Glomerular endothelial cell (primary cell): ENCODE results near the gene LOXHD1. TPM values are rescaled to one million over a fixed set of nuclear protein-coding genes. Genes with fewer than 3 reads are reported as not detected.

Source experiments
- DNase-seq: peaks from one replicate; pipeline ENCODE4 v3.0.0-alpha.2; 2011; ENCODE audit warnings: low read depth, low spot score; ENCODE audit errors: extremely low read depth
- total RNA-seq: library from RNA; depleted of rRNA; stranded (reverse); fragments of >200 nt; gene quantifications from 2 replicates; pipeline ENCODE4 v1.2.3, GENCODE V29; 2015

The LOXHD1 gene
- total RNA-seq, 1 donor from 2014 or later = not detected

- no peak for DNase-seq
Measured at GRCh38 chr18:46459789-46460455, 197.1 kb downstream of the LOXHD1 start.

DNA sequence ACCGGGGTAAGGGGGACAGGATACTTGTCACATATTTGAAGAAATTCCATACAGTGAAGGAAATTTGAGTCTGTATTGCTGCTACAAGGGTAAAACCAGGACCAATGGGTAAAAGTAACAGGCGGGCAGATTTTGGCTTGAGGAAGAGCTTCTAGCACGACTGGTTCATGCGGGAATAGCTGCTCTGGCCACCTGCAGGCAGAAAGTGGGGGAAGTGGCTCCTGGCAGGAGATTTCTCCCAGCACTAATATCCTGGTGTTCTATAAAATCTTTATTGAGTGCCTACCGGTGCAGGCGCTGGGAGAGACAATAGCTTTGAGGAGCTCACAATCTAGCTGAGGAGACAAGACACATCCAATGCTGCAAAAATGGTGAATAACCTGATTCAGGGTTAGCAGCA is 198.5 kb downstream of the LOXHD1 start:
- DNase-seq = no peak

- DNase-seq = no peak
Measured at GRCh38 chr18:46456691-46457090, 200.3 kb downstream of the LOXHD1 start.

GRCh38 chr18:46452820-46453219 is 204.2 kb downstream of the LOXHD1 start:
- no peak for DNase-seq

- no peak for DNase-seq
Measured at GRCh38 chr18:46449499-46449898, 207.5 kb downstream of the LOXHD1 start.

DNA sequence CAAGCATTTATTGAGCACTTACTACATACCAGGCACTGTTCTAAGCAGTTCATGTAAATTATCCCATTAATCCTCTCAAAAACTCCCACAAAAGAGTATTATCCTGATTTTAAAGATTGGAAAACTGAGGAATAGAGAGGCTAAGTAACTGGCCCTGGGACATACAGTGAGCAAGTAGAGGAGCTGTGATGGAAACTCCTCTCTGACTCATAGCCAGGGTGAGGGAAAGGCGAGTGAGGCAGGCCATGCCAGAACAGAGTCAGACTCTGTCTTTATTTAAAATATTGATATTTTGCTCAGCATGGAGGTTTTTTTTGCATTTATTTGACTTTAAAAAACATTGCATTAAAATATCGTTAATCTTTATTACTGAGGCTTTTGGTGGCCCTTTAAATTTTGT is 208.0 kb downstream of the LOXHD1 start:
- DNase-seq = no peak

DNA sequence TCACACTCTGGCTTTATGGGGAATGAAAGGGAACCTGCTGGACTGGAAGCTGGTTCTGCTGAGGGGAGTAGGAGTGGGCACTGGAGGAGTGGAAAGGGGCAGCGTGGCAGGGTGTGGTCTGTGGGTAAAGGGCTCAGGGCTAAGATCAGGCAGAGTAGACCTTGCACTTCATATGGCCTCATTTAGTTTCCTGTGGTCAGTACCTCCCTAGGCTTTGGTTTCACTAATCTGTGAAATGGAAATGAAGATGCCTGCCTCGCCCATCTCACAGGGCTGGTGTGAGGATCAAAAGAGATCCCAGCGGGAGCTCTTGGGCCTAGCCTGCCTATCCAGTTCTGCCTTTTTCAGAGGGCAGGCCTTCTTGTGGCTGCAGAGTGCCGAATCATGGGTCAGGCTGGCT is 208.7 kb downstream of the LOXHD1 start:
- DNase-seq = no peak

DNA sequence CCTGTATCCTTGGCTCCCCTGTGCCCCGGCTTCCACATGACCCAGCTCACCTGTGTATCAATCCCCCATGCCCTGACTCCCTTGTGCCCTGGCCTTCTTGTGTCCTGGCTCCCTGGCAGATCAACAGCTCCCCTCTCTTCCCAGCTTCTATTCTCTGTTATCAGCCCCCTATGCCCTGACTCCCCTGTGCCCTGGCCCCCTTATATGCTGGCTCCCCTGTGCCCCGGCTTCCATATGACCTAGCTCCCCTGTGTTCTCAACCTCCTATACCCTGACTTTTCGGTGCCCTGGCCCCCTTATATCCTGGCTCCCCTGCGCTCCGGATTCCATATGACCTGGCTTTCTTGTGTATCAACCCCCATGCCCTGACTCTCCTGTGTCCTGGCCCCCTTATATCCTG is 209.2 kb downstream of the LOXHD1 start:
- no peak for DNase-seq

GRCh38 chr18:46447323-46447722 is 209.7 kb downstream of the LOXHD1 start:
- DNase-seq = no peak

- DNase-seq = no peak
Measured at GRCh38 chr18:46445522-46446313, 211.3 kb downstream of the LOXHD1 start.

DNA sequence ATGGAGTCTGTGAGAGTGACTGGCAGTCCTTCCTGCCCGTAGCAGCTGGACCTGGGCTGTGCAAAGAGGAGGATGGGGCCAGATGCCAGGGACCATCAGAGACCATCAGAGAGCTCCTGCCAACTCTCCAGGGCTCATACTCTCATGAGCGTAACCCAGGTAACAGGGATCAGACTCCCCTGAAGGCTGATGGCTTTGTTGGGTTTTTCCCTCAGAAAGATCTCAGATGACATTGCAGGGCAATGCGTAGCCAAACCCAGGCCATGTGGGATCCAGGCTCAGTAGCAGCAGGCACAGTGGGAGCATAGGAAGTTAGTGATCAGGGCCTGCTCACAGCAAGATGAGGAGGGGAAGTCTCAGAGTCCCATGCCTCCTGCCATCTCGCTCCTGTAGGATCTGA is 218.0 kb downstream of the LOXHD1 start:
- DNase-seq = no peak

DNA sequence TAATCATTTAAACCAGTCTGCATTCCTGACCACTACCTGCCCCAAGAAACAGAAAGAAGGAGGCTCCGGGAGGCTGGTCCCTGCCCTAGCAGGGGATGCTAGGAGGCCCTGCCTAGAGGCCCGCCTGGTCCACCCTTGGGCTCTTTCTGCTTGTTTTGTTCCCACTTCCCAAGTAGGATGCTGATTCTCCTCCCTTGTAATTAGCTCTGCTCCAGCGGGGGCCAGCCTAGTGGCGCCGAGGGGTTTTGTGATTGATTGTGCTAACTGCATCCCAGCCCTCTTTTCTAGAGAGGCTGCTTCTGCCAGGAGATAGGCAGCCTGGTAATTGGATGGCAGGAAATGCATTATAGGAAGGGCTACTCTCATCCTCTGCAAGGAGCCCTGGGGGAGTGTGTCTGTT is 220.0 kb downstream of the LOXHD1 start:
- no peak for DNase-seq

- no peak for DNase-seq
Measured at GRCh38 chr18:46436621-46437020, 220.4 kb downstream of the LOXHD1 start.

DNA sequence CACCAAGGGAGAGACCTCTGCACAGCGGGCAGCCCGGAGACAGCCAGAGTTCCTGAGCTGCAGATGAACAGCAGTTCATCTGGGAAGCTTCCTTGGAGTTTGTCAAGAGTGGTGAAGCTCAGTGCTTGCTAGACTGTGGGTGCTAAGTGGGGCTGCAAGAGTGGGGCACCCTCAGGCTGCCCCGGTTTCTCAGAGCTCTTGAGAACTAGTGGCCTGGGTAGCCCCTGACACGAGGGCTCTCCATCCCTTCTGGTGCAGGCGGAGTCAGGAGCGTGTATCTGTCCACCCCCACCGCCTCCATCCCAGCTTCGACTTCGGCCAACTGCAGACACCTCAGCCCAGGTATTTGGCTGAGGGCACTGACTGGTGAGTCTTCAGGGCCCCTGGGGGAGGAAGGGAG is 222.0 kb downstream of the LOXHD1 start:
- DNase-seq = no peak

DNA sequence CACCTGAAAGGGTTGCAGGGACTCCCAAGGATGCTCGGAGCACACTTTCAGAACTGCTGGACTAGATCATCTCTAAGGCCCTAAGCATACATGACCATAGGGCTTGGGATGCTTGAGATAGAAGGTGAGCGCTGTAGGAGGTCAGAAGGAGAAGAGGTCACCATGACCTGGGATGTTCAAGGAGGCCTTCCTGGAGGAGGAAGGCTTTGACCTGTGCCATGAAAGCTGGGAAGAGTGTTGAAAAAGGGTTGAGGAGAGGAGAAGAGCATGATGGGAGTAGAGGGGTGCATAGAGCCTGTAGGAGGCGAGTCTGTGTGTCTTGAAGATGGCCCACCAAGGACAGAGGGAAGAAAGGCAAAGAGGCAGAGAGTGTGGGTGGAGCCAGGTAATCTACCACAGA is 222.4 kb downstream of the LOXHD1 start:
- DNase-seq = no peak

GRCh38 chr18:46433121-46433826 is 223.7 kb downstream of the LOXHD1 start:
- DNase-seq = no peak

GRCh38 chr18:46431522-46432171 is 225.4 kb downstream of the LOXHD1 start:
- no peak for DNase-seq

DNA sequence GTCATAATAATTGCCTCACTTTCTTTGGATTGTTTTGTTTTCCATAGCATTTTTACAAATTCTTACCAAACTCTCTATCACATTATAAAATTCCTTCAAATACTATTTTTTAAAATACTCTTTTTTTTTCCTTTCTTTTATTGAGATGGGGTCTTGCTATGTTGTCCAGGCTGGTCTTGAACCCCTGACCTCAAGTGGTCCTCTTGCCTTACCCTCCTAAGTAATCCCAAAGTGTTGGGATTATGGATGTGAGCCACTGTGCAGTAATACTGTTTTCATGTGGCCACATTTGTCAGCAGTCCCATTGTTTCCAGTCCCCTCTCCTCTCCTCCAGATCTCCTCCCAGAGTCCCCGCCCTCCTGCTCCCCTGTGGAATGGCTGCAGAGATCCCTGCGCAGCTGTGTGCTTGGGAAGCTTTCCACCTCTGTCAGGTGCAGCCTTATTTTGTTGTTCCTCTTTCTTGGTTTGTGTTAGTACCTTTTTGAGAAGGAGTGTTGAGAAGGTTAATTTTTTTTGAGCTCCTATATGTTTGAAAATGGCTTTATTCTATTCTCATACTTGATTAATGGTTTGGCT is 227.3 kb downstream of the LOXHD1 start:
- DNase-seq = no peak

DNA sequence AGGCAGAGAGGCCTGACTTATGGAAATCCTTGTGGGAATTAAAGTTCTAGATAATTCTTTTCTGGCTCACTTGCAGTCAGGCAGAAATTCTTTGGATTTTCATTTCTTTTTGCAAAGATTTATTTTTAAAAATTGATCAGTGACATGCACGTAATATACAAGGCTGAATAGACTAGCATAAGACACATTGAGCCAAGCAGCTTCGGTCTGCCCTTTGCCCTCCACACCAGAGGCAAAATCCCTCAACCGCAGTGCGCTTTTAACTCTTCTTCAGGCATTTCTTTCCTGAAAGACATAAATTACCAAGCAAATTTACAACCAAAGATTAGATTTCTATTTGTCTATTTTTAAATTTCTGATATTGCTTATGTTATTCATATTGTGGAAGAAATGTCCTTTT is 227.9 kb downstream of the LOXHD1 start:
- no peak for DNase-seq

DNA sequence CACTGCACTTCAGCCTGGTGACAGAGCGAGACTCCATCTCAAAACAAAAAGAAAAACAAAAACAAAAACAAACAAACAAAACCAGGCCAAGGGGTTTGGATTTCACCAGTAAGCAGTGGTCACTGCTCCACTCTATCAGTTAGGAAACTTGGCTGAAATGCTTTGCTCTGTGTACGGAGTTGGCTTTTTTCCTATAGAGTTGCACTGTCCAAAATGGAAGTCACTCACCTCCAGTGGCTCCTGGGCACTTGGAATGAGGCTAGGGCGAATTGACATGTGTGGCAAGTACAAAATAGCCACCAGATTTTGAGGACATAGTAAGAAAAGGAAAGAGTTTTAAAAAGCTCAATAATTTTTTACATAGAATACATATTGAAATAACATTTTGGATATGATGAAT is 228.7 kb downstream of the LOXHD1 start:
- DNase-seq = no peak
